CD4-positive, alpha-beta memory T cell (primary cell): ENCODE measurements around the gene OR51V1. TPM values are rescaled to one million over a fixed set of nuclear protein-coding genes. Genes with fewer than 3 reads are reported as not detected.

Experiments
- CTCF ChIA-PET: fragments of 350-600 bp; sonication (Branson Sonifier 250); formaldehyde crosslinking; loops from one replicate; lab custom pipeline; 2021; ENCODE audit warnings: inconsistent platforms; ENCODE audit not compliant: partially characterized antibody; lab: Charles Lee
- POLR2A ChIA-PET: fragments of 350-600 bp; sonication (Branson Sonifier 250); formaldehyde crosslinking; loops from one replicate; lab custom pipeline; 2021; ENCODE audit not compliant: partially characterized antibody; lab: Charles Lee
- DNase-seq, 5 donors: peaks; one replicate each; pipeline versions ENCODE4 v3.0.0 to v3.0.0-alpha.2; 2020 to 2022; ENCODE audit warnings: mixed read lengths in 1 of 5
- H3K27ac ChIP-seq: one replicate; pipeline ENCODE4 v1.7.0; 2013; ENCODE audit warnings: low read depth, low read length
- H3K27me3 ChIP-seq: 2 replicates; pipeline ENCODE4 v1.7.0; 2013; ENCODE audit warnings: mild to moderate bottlenecking, low read length, moderate library complexity; ENCODE audit not compliant: insufficient read depth
- H3K36me3 ChIP-seq: 2 replicates; pipeline ENCODE4 v1.7.0; 2013; ENCODE audit warnings: mild to moderate bottlenecking, low read length, moderate library complexity; ENCODE audit not compliant: insufficient read depth
- H3K4me1 ChIP-seq: 2 replicates; pipeline ENCODE4 v1.7.0; 2013; ENCODE audit warnings: mild to moderate bottlenecking, low read length, moderate library complexity; ENCODE audit not compliant: insufficient read depth
- H3K4me3 ChIP-seq, 2 donors: one replicate each; pipeline ENCODE4 v1.7.0; 2013; ENCODE audit warnings: low read length in 2 of 2, mild to moderate bottlenecking in 1 of 2
- H3K9me3 ChIP-seq, 2 donors: one replicate each; pipeline ENCODE4 v1.7.0; 2013; ENCODE audit warnings: low read length in 2 of 2, control low read depth in 1 of 2; ENCODE audit not compliant: control insufficient read depth in 1 of 2
- H3K27ac Mint-ChIP-seq, 7 donors: one replicate each; pipeline ENCODE4 v1.8.0; 2020 to 2021; ENCODE audit warnings: mixed read lengths in 7 of 7, mild to moderate bottlenecking in 6 of 7, inconsistent platforms in 3 of 7, moderate library complexity in 3 of 7
- H3K27me3 Mint-ChIP-seq, 2 donors: one replicate each; pipeline ENCODE4 v1.8.0; 2020 to 2021; ENCODE audit warnings: mixed read lengths in 2 of 2
- H3K36me3 Mint-ChIP-seq, 2 donors: one replicate each; pipeline ENCODE4 v1.8.0; 2020 to 2021; ENCODE audit warnings: mixed read lengths in 2 of 2, inconsistent platforms in 1 of 2, mild to moderate bottlenecking in 1 of 2
- H3K4me1 Mint-ChIP-seq, 4 donors: one replicate each; pipeline ENCODE4 v1.8.0; 2020 to 2021; ENCODE audit warnings: mixed read lengths in 4 of 4, mild to moderate bottlenecking in 1 of 4
- H3K4me3 Mint-ChIP-seq, 8 donors: one replicate each; pipeline ENCODE4 v1.8.0; 2020 to 2021; ENCODE audit warnings: mixed read lengths in 8 of 8, mild to moderate bottlenecking in 7 of 8, moderate library complexity in 6 of 8, inconsistent platforms in 3 of 8
- H3K9me3 Mint-ChIP-seq, 8 donors: one replicate each; pipeline ENCODE4 v1.8.0; 2020 to 2021; ENCODE audit warnings: mixed read lengths in 8 of 8, mild to moderate bottlenecking in 5 of 8, inconsistent platforms in 3 of 8, moderate library complexity in 1 of 8
- intact Hi-C: fragments of 100-400 bp; cut with micrococcal nuclease; formaldehyde crosslinking; loops from one replicate; pipeline ENCODE4 v1.15.1; 2023
- polyA plus RNA-seq, 2 donors: library from polyadenylated mRNA; unstranded; fragments of 300-500 nt; fragmentation: Illumina TruSeq; gene quantifications; one replicate each; pipeline ENCODE4 v1.2.3, GENCODE V29; 2021
- total RNA-seq, 2 experiments: library from RNA; stranded (reverse); gene quantifications; one replicate each; pipeline ENCODE4 v1.2.3, GENCODE V29; 2021

Gene OR51V1
- total and polyA plus RNA-seq, 4 experiments from 2014 or later = not detected

DNA sequence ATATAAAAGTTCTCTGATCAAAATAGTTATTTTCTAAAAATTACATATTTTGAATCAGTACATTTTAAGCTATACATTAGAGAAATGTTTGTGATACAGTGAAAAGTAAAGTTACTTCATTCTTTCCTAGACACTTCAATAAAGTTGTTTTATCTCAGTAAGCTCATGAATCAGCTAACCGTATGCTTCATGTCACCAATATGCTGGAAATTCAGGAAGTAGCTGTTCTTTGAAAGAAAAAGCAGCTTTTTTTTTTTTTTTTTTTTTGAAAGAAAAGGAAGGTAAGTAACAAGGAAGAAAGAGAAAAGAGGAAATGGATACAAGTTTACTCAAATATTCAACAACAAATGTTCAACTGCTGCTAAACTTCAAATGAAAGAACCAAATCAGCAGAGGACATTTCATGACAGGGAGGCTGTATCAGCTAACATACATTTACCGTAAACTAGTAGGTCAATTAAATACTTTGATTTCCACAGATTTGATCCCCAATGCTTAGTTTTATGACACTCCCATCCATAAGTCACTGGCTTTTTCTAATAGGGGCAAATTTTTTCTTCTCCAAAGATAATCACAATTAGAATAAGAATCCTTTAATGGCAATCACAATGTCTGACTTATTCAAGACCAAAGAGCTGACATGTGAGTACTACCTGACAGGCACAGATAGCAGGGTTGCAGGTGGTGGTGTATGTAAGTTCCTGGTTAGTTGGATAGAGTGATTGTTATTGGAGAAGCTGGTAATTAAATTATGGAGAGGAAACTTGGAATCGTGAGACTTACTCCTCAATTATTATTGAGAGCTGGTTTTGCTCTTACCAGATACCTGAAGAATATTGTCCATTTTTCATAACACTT, 46.7 kb downstream of the OR51V1 start:
- peaks cover 0 to 3% (median 0%) of the 10 kb centered on the region in 8 donors for H3K9me3 Mint-ChIP-seq
- no peaks in the 10 kb centered on the region for H3K36me3 Mint-ChIP-seq
- POLR2A ChIA-PET = no interaction called here
- H3K4me1 Mint-ChIP-seq = no peaks in the 10 kb centered on the region
- DNase-seq = no peak
- H3K27ac Mint-ChIP-seq = no peak overlapping the region
- Histone ChIP-seq H3K4me1 (no peaks in the 10 kb centered on the region), H3K36me3 (no peaks in the 10 kb centered on the region), H3K4me3 (no peak overlapping the region), H3K27me3 (no peaks in the 10 kb centered on the region), H3K27ac (no peak overlapping the region), H3K9me3 (no peaks in the 10 kb centered on the region)
- peaks cover 0 to 3% of the 10 kb centered on the region in 2 donors for H3K27me3 Mint-ChIP-seq
- intact Hi-C loops = no loop called here
- CTCF ChIA-PET = no interaction called here
- H3K4me3 Mint-ChIP-seq = no peak overlapping the region

DNA sequence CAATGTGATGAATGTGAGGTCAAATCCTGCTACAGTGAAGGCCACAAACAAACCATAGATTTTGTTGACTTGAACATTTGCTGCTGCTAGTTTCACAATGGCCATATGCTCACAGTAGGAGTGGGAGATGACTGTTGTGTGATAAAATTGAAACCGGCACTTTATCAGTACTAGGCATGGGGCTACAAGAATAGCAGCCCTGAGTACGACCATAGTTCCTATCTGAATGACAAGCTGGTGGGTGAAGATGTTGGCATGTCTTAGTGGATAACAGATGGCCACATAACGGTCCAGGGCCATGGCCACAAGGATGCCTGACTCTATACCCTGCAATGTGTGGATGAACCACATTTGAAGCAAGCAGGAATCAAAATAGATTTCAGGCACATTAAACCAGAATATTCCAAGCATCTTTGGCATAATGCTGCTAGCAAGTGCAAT, 48.7 kb downstream of the OR51V1 start:
- no peak for DNase-seq
- Mint-ChIP-seq H3K9me3 (no peaks in the 10 kb centered on the region), H3K4me1 (no peaks in the 10 kb centered on the region), H3K27ac (no peak overlapping the region), H3K27me3 (peaks cover 0 to 3% of the 10 kb centered on the region in 2 donors), H3K4me3 (no peak overlapping the region), H3K36me3 (no peaks in the 10 kb centered on the region)
- Histone ChIP-seq H3K4me3 (no peak overlapping the region), H3K36me3 (no peaks in the 10 kb centered on the region), H3K27ac (no peak overlapping the region), H3K4me1 (no peaks in the 10 kb centered on the region), H3K9me3 (no peaks in the 10 kb centered on the region), H3K27me3 (no peaks in the 10 kb centered on the region)
- CTCF ChIA-PET = no interaction called here
- POLR2A ChIA-PET = no interaction called here
- intact Hi-C loops = no loop called here

Other genes starting within 250 kb of the OR51V1 start
- gene OR51A2, start 245.0 kb downstream of the OR51V1 start, total RNA-seq = not detected
- not detected for gene OR51A2, start 245.0 kb downstream of the OR51V1 start, polyA plus RNA-seq
- not detected for gene OR51L1, start 205.8 kb downstream of the OR51V1 start, total RNA-seq
- gene OR51L1, start 205.8 kb downstream of the OR51V1 start, polyA plus RNA-seq = not detected
- gene OR52J3, start 154.2 kb downstream of the OR51V1 start, total RNA-seq = not detected
- gene OR52J3, start 154.2 kb downstream of the OR51V1 start, polyA plus RNA-seq = not detected
- not detected for gene OR52E2, start 141.1 kb downstream of the OR51V1 start, total RNA-seq
- gene OR52E2, start 141.1 kb downstream of the OR51V1 start, polyA plus RNA-seq = not detected
- gene OR52E1, start 131.1 kb downstream of the OR51V1 start, total RNA-seq = not detected
- gene OR52E1, start 131.1 kb downstream of the OR51V1 start, polyA plus RNA-seq = not detected
- not detected for gene OR52A5, start 62.3 kb downstream of the OR51V1 start, total RNA-seq
- not detected for gene OR52A5, start 62.3 kb downstream of the OR51V1 start, polyA plus RNA-seq
- gene OR52A1, start 45.9 kb downstream of the OR51V1 start, total RNA-seq = not detected
- gene OR52A1, start 45.9 kb downstream of the OR51V1 start, polyA plus RNA-seq = not detected
- gene HBB, start 26.4 kb upstream of the OR51V1 start, total RNA-seq = under 1 TPM in 1 of 2 experiments, not detected in 1; 0.61 TPM
- under 1 TPM; 0.46 to 0.89 TPM for gene HBB, start 26.4 kb upstream of the OR51V1 start, polyA plus RNA-seq
- not detected for gene HBD, start 33.8 kb upstream of the OR51V1 start, total RNA-seq
- gene HBD, start 33.8 kb upstream of the OR51V1 start, polyA plus RNA-seq = not detected
- gene HBG1, start 49.2 kb upstream of the OR51V1 start, total RNA-seq = not detected
- gene HBG1, start 49.2 kb upstream of the OR51V1 start, polyA plus RNA-seq = not detected
- gene HBG2, start 54.1 kb upstream of the OR51V1 start, total RNA-seq = not detected
- not detected for gene HBG2, start 54.1 kb upstream of the OR51V1 start, polyA plus RNA-seq
- gene HBE1, start 69.3 kb upstream of the OR51V1 start, total RNA-seq = not detected
- gene HBE1, start 69.3 kb upstream of the OR51V1 start, polyA plus RNA-seq = not detected
- gene OR51B4, start 101.3 kb upstream of the OR51V1 start, total RNA-seq = not detected
- gene OR51B4, start 101.3 kb upstream of the OR51V1 start, polyA plus RNA-seq = not detected
- gene OR51B2, start 123.6 kb upstream of the OR51V1 start, total RNA-seq = not detected
- gene OR51B2, start 123.6 kb upstream of the OR51V1 start, polyA plus RNA-seq = not detected
- gene OR51B5, start 142.8 kb upstream of the OR51V1 start, total RNA-seq = not detected
- not detected for gene OR51B5, start 142.8 kb upstream of the OR51V1 start, polyA plus RNA-seq
- not detected for gene OR51B6, start 150.8 kb upstream of the OR51V1 start, total RNA-seq
- gene OR51B6, start 150.8 kb upstream of the OR51V1 start, polyA plus RNA-seq = not detected
- not detected for gene OR51M1, start 183.1 kb upstream of the OR51V1 start, total RNA-seq
- gene OR51M1, start 183.1 kb upstream of the OR51V1 start, polyA plus RNA-seq = not detected
- gene OR51Q1, start 221.4 kb upstream of the OR51V1 start, total RNA-seq = not detected
- gene OR51Q1, start 221.4 kb upstream of the OR51V1 start, polyA plus RNA-seq = not detected
- gene OR51I1, start 240.8 kb upstream of the OR51V1 start, total RNA-seq = not detected
- gene OR51I1, start 240.8 kb upstream of the OR51V1 start, polyA plus RNA-seq = not detected
- not detected for gene OR51I2, start 248.6 kb upstream of the OR51V1 start, total RNA-seq
- not detected for gene OR51I2, start 248.6 kb upstream of the OR51V1 start, polyA plus RNA-seq